Calu3 (cell line): ENCODE data around the gene SLC37A4. TPM values are rescaled to one million over a fixed set of nuclear protein-coding genes. Genes with fewer than 3 reads are reported as not detected.

Experiments used
- BruUV-seq: library from RNA; stranded (reverse); fragments of 400-500 nt; replicated peaks from 2 replicates; lab custom pipeline; 2021; lab: Mats Ljungman, UMichigan
- CTCF ChIA-PET: fragments of 300-600 bp; sonication (Branson Sonifier 250); formaldehyde crosslinking; loops from one replicate; lab custom pipeline; 2022; ENCODE audit warnings: antibody characterized with exemption; lab: Charles Lee
- DNase-seq: peaks from one replicate; pipeline ENCODE4 v3.0.0; 2022
- H3K27ac Mint-ChIP-seq: one replicate; pipeline ENCODE4 v1.8.0; 2022; ENCODE audit warnings: mixed read lengths; ENCODE audit not compliant: unreplicated experiment
- H3K27me3 Mint-ChIP-seq: one replicate; pipeline ENCODE4 v1.8.0; 2022; ENCODE audit warnings: mixed read lengths; ENCODE audit not compliant: unreplicated experiment
- H3K36me3 Mint-ChIP-seq: one replicate; pipeline ENCODE4 v1.8.0; 2022; ENCODE audit warnings: mild to moderate bottlenecking, moderate library complexity, mixed read lengths; ENCODE audit not compliant: insufficient read depth, unreplicated experiment
- H3K4me1 Mint-ChIP-seq: one replicate; pipeline ENCODE4 v1.8.0; 2022; ENCODE audit warnings: mild to moderate bottlenecking, low read depth, mixed read lengths; ENCODE audit not compliant: unreplicated experiment
- H3K4me3 Mint-ChIP-seq: one replicate; pipeline ENCODE4 v1.8.0; 2022; ENCODE audit warnings: mild to moderate bottlenecking, low read depth, moderate library complexity, mixed read lengths; ENCODE audit not compliant: unreplicated experiment
- H3K9me3 Mint-ChIP-seq: one replicate; pipeline ENCODE4 v1.8.0; 2022; ENCODE audit warnings: low read depth, mixed read lengths; ENCODE audit not compliant: unreplicated experiment
- intact Hi-C: fragments of 100-400 bp; cut with micrococcal nuclease; formaldehyde crosslinking; loops from one replicate; pipeline ENCODE4 v1.10.0; 2022; ENCODE audit not compliant: unreplicated experiment
- total RNA-seq: library from RNA; stranded (reverse); gene quantifications from 2 replicates; pipeline ENCODE4 v1.2.3, GENCODE V29; 2022
- TF ChIP-seq, protein P1 (sequence below): fragments of 200-600 bp; IDR thresholded peaks from one replicate; pipeline ENCODE4 v1.8.0; 2022; ENCODE audit warnings: antibody characterized with exemption; ENCODE audit not compliant: unreplicated experiment

The SLC37A4 gene
- total RNA-seq, 1 experiment from 2014 or later = 21.2 TPM

- TF ChIP-seq, protein P1, sequence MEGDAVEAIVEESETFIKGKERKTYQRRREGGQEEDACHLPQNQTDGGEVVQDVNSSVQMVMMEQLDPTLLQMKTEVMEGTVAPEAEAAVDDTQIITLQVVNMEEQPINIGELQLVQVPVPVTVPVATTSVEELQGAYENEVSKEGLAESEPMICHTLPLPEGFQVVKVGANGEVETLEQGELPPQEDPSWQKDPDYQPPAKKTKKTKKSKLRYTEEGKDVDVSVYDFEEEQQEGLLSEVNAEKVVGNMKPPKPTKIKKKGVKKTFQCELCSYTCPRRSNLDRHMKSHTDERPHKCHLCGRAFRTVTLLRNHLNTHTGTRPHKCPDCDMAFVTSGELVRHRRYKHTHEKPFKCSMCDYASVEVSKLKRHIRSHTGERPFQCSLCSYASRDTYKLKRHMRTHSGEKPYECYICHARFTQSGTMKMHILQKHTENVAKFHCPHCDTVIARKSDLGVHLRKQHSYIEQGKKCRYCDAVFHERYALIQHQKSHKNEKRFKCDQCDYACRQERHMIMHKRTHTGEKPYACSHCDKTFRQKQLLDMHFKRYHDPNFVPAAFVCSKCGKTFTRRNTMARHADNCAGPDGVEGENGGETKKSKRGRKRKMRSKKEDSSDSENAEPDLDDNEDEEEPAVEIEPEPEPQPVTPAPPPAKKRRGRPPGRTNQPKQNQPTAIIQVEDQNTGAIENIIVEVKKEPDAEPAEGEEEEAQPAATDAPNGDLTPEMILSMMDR = no peak
- H3K27me3 Mint-ChIP-seq = no peaks in the 10 kb centered on the region
- peak; percentile 97 for DNase-seq
Measured at GRCh38 chr11:119057000-119057769, 26.5 kb upstream of the SLC37A4 start, which contains the start of gene HYOU1. HYOU1 (minus strand) TSS chr11:119057205; CDS start chr11:119056160, 1,045 bp downstream.

DNA sequence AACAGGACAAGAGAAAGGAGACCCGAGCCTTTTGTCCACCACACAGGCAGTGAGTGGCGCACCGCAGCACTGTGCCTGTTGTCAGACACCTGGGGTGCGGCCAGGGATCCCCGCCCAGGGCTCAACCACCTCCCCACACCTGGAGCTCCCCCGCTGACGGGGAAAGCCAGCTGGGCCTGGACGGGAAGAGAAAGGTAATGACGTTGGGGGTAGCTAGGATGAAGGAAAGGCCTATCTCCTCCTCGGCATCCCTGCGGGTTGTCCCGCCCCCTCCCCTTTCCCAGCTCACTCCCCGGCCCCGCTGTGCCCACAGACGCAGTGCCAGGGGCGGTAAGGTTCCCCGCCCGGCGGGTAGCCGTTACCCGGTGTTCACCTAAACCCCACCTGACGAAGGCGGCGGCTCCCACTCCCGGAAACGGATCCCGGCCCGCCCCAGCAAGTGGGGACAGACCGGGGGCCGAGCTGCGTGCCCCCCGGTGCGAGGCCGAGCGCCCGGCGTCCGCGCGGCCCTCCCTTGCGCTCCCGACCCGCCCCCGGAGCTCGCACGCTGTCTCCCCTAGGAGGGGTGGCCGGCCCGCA is 25.8 kb upstream of the SLC37A4 start:
- Mint-ChIP-seq H3K9me3 (no peaks in the 10 kb centered on the region), H3K4me3 (peak overlapping the region; percentile 89), H3K27me3 (no peaks in the 10 kb centered on the region), H3K27ac (peak overlapping the region; percentile 96), H3K36me3 (peaks cover 69% of the 10 kb centered on the region), H3K4me1 (peaks cover 8% of the 10 kb centered on the region)
- peak; percentile 28 for DNase-seq
- TF ChIP-seq, protein P1 = no peak
- no TSS peak for BruUV-seq
- CTCF ChIA-PET = interaction anchor here (0.6 to 0.9 kb wide), 3 partner anchors 23 to 259 kb away, joined by 3 to 5 read pairs (median 3); no protein-coding TSS in a partner anchor
- intact Hi-C loops = no loop called here

More at GRCh38 chr11:119057000-119057769, 26.5 kb upstream of the SLC37A4 start, which contains the start of gene HYOU1:
- peak within 1 kb of the TSS; percentile 89 for H3K4me3 Mint-ChIP-seq
- H3K36me3 Mint-ChIP-seq = peaks cover 63% of the 10 kb centered on the region
- H3K27ac Mint-ChIP-seq = peak within 1 kb of the TSS; percentile 96
- CTCF ChIA-PET = interaction anchor here (0.5 to 0.9 kb wide), 3 partner anchors 19 to 258 kb away, joined by 3 read pairs; no protein-coding TSS in a partner anchor
- peaks cover 8% of the 10 kb centered on the region for H3K4me1 Mint-ChIP-seq
- H3K9me3 Mint-ChIP-seq = no peaks in the 10 kb centered on the region
- intact Hi-C loops = no loop called here
- no TSS peak for BruUV-seq

DNA sequence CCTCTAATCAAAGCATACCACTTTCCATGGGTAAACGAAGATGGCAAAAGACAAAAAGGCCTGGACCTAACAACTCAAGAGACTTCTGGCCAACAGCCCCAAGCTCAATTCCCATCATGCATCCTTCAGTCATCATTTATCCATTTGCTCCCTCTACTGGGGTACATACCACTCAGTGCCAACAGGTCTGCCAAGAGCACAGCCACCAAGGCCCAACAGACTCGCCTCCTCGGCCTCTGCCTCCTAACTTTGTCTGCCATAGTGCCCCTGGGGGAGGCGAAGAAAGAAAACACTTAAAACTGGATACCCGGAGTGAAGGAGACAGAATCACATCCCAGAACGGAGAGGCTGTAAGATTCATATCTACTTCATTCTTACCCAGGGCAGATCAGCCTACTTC is 25.2 kb upstream of the SLC37A4 start:
- peak overlapping the region; percentile 89 for H3K4me3 Mint-ChIP-seq
- H3K4me1 Mint-ChIP-seq = peaks cover 8% of the 10 kb centered on the region
- TF ChIP-seq, protein P1 = no peak
- CTCF ChIA-PET = interaction anchor here (0.6 to 0.9 kb wide), 2 partner anchors 23 to 259 kb away, joined by 3 to 5 read pairs; no protein-coding TSS in a partner anchor
- H3K36me3 Mint-ChIP-seq = peaks cover 75% of the 10 kb centered on the region
- no peak for DNase-seq
- intact Hi-C loops = no loop called here
- peak overlapping the region; percentile 96 for H3K27ac Mint-ChIP-seq
- H3K27me3 Mint-ChIP-seq = no peaks in the 10 kb centered on the region
- BruUV-seq = no TSS peak
- H3K9me3 Mint-ChIP-seq = no peaks in the 10 kb centered on the region

GRCh38 chr11:119054418-119054817 is 23.7 kb upstream of the SLC37A4 start:
- H3K4me1 Mint-ChIP-seq = peaks cover 8% of the 10 kb centered on the region
- no peaks in the 10 kb centered on the region for H3K27me3 Mint-ChIP-seq
- TF ChIP-seq, protein P1 = no peak
- no peak for DNase-seq
- no TSS peak for BruUV-seq
- no peak overlapping the region for H3K27ac Mint-ChIP-seq
- H3K36me3 Mint-ChIP-seq = peaks cover 88% of the 10 kb centered on the region
- intact Hi-C loops = no loop called here
- CTCF ChIA-PET = no interaction called here
- no peaks in the 10 kb centered on the region for H3K9me3 Mint-ChIP-seq
- H3K4me3 Mint-ChIP-seq = no peak overlapping the region
